Measurements from ENCODE around the gene LMOD1.
"Not testable (repeated sequence)": the region's sequence is repeated elsewhere in the genome, so short reads cannot be mapped to it uniquely, and the experiment has no call there.

Gene LMOD1

GRCh38 chr1:201912832-201913231 lies 33.5 kb downstream of the LMOD1 start:
- no peak for DNase-seq

GRCh38 chr1:201911826-201912571 lies 34.3 kb downstream of the LMOD1 start:
- no peak for DNase-seq

GRCh38 chr1:201907621-201908020 lies 38.7 kb downstream of the LMOD1 start:
- no peak for DNase-seq

- no peak for DNase-seq
These were observed 40.0 kb downstream of the LMOD1 start for GRCh38 chr1:201906336-201906735.

GRCh38 chr1:201905234-201905890 lies 41.0 kb downstream of the LMOD1 start:
- DNase-seq, result no peak

- no peak for DNase-seq
These were observed 41.8 kb downstream of the LMOD1 start for GRCh38 chr1:201904579-201904978.

- no peak for DNase-seq
These were observed 43.2 kb downstream of the LMOD1 start for GRCh38 chr1:201903135-201903534.

- DNase-seq, result no peak
These were observed 44.1 kb downstream of the LMOD1 start for GRCh38 chr1:201902198-201902597.

- not testable (repeated sequence) for DNase-seq
These were observed 45.3 kb downstream of the LMOD1 start for GRCh38 chr1:201901036-201901435.

- DNase-seq, result no peak
These were observed 45.9 kb downstream of the LMOD1 start for GRCh38 chr1:201900476-201900875.

GRCh38 chr1:201899683-201900429 lies 46.5 kb downstream of the LMOD1 start:
- DNase-seq, result no peak

GRCh38 chr1:201898992-201899391 lies 47.4 kb downstream of the LMOD1 start:
- no peak for DNase-seq

- DNase-seq, result no peak
These were observed 48.0 kb downstream of the LMOD1 start for GRCh38 chr1:201898240-201898894.

GRCh38 chr1:201896951-201897391 lies 49.4 kb downstream of the LMOD1 start:
- DNase-seq, result no peak

- peak; percentile 86 for DNase-seq
These were observed 50.2 kb downstream of the LMOD1 start for GRCh38 chr1:201895913-201896807.

- no peak for DNase-seq
These were observed 51.2 kb downstream of the LMOD1 start for GRCh38 chr1:201895120-201895665.

GRCh38 chr1:201894343-201895119 lies 51.8 kb downstream of the LMOD1 start:
- no peak for DNase-seq

- no peak for DNase-seq
These were observed 52.9 kb downstream of the LMOD1 start for GRCh38 chr1:201893431-201893830.

GRCh38 chr1:201892211-201892610 lies 54.1 kb downstream of the LMOD1 start:
- no peak for DNase-seq

- DNase-seq, result no peak
These were observed 54.8 kb downstream of the LMOD1 start for GRCh38 chr1:201891451-201892045.
